Activated naive CD4-positive, alpha-beta T cell treated with anti-CD3 and anti-CD28 coated beads, Interleukin-2, amount 10 ng/mL, durations not matched to agents 7 days and 5 days (primary cell): ENCODE data around the gene NAT16.
A peak's percentile ranks its signal among the peaks of the same experiment; 100 is the strongest.

ENCODE experiments used
- CTCF ChIA-PET: fragments of 350-600 bp; sonication (Branson Sonifier 250); formaldehyde crosslinking; loops from one replicate; lab custom pipeline; 2021; ENCODE audit warnings: antibody characterized with exemption; lab: Charles Lee
- DNase-seq: peaks from one replicate; pipeline ENCODE4 v3.0.0-alpha.2; 2020
- H3K27ac Mint-ChIP-seq: one replicate; pipeline ENCODE4 v1.8.0; 2021; ENCODE audit warnings: mild to moderate bottlenecking, moderate library complexity, mixed read lengths
- H3K27me3 Mint-ChIP-seq: one replicate; pipeline ENCODE4 v1.8.0; 2021; ENCODE audit warnings: mild to moderate bottlenecking, mixed read lengths
- H3K36me3 Mint-ChIP-seq: one replicate; pipeline ENCODE4 v1.8.0; 2021; ENCODE audit warnings: mixed read lengths
- H3K4me1 Mint-ChIP-seq: one replicate; pipeline ENCODE4 v1.8.0; 2021; ENCODE audit warnings: mixed read lengths
- H3K4me3 Mint-ChIP-seq: one replicate; pipeline ENCODE4 v1.8.0; 2021; ENCODE audit warnings: mild to moderate bottlenecking, moderate library complexity, mixed read lengths
- H3K9me3 Mint-ChIP-seq: one replicate; pipeline ENCODE4 v1.8.0; 2021; ENCODE audit warnings: mixed read lengths

The NAT16 gene

GRCh38 chr7:101165075-101165957 is 14.8 kb downstream of the NAT16 start, which contains the start of gene VGF:
VGF (minus strand) TSS chr7:101165569; CDS start chr7:101164843, 726 bp downstream.
- peak; percentile 95 for DNase-seq
- peaks cover 51% of the 10 kb centered on the region for H3K4me1 Mint-ChIP-seq
- H3K27ac Mint-ChIP-seq = peak within 1 kb of the TSS; percentile 82
- H3K27me3 Mint-ChIP-seq = peaks cover 88% of the 10 kb centered on the region
- H3K36me3 Mint-ChIP-seq = peaks cover 5% of the 10 kb centered on the region
- peak within 1 kb of the TSS; percentile 63 for H3K4me3 Mint-ChIP-seq
- H3K9me3 Mint-ChIP-seq = no peaks in the 10 kb centered on the region
- CTCF ChIA-PET = interaction anchor here (1.0 to 1.6 kb wide), 2 partner anchors 21 to 23 kb away, joined by 4 to 6 read pairs; no protein-coding TSS in a partner anchor

- no peak overlapping the region for H3K27ac Mint-ChIP-seq
- CTCF ChIA-PET = interaction anchor here (1.6 kb wide), 1 partner anchor 22 kb away, joined by 6 read pairs; no protein-coding TSS in a partner anchor
- peaks cover 42% of the 10 kb centered on the region for H3K4me1 Mint-ChIP-seq
- H3K27me3 Mint-ChIP-seq = peaks cover 77% of the 10 kb centered on the region
- H3K36me3 Mint-ChIP-seq = peaks cover 6% of the 10 kb centered on the region
- no peak overlapping the region for H3K4me3 Mint-ChIP-seq
- H3K9me3 Mint-ChIP-seq = no peaks in the 10 kb centered on the region
- no peak for DNase-seq
These were observed 15.8 kb downstream of the NAT16 start for GRCh38 chr7:101164071-101164840.

GRCh38 chr7:101163279-101164070 is 16.6 kb downstream of the NAT16 start:
- DNase-seq = peak; percentile 66
- Mint-ChIP-seq H3K27ac (no peak overlapping the region), H3K36me3 (peaks cover 7% of the 10 kb centered on the region), H3K27me3 (peaks cover 70% of the 10 kb centered on the region), H3K4me1 (peaks cover 38% of the 10 kb centered on the region), H3K4me3 (peak overlapping the region; percentile 70), H3K9me3 (no peaks in the 10 kb centered on the region)
- CTCF ChIA-PET = interaction anchor here (1.2 to 2.9 kb wide), 2 partner anchors 10 to 19 kb away, joined by 3 to 12 read pairs; no protein-coding TSS in a partner anchor

- Mint-ChIP-seq H3K9me3 (no peaks in the 10 kb centered on the region), H3K27ac (no peak overlapping the region), H3K27me3 (peaks cover 62% of the 10 kb centered on the region), H3K4me1 (peaks cover 34% of the 10 kb centered on the region), H3K36me3 (peaks cover 12% of the 10 kb centered on the region), H3K4me3 (peak overlapping the region; percentile 60)
- peak; percentile 49 for DNase-seq
- CTCF ChIA-PET = interaction anchor here (1.2 to 2.9 kb wide), 3 partner anchors 8 to 19 kb away, joined by 3 to 12 read pairs (median 3); no protein-coding TSS in a partner anchor
These were observed 17.4 kb downstream of the NAT16 start for GRCh38 chr7:101162551-101163278.

GRCh38 chr7:101161692-101162471 is 18.2 kb downstream of the NAT16 start:
- Mint-ChIP-seq H3K4me1 (peaks cover 28% of the 10 kb centered on the region), H3K4me3 (peak overlapping the region; percentile 60), H3K27ac (no peak overlapping the region), H3K27me3 (peaks cover 54% of the 10 kb centered on the region), H3K9me3 (no peaks in the 10 kb centered on the region), H3K36me3 (peaks cover 14% of the 10 kb centered on the region)
- CTCF ChIA-PET = interaction anchor here (1.2 to 2.9 kb wide), 3 partner anchors 9 to 18 kb away, joined by 3 to 12 read pairs (median 3); no protein-coding TSS in a partner anchor
- DNase-seq = no peak

GRCh38 chr7:101160910-101161309 is 19.2 kb downstream of the NAT16 start:
- Mint-ChIP-seq H3K4me3 (no peak overlapping the region), H3K27me3 (peaks cover 44% of the 10 kb centered on the region), H3K36me3 (peaks cover 18% of the 10 kb centered on the region), H3K9me3 (no peaks in the 10 kb centered on the region), H3K4me1 (peaks cover 25% of the 10 kb centered on the region), H3K27ac (no peak overlapping the region)
- CTCF ChIA-PET = interaction anchor here (1.6 to 2.9 kb wide), 2 partner anchors 10 to 17 kb away, joined by 3 to 12 read pairs; no protein-coding TSS in a partner anchor
- DNase-seq = no peak

- CTCF ChIA-PET = interaction anchor here (0.7 kb wide), 1 partner anchor 16 kb away, joined by 3 read pairs; no protein-coding TSS in a partner anchor
- peaks cover 35% of the 10 kb centered on the region for H3K27me3 Mint-ChIP-seq
- no peak overlapping the region for H3K27ac Mint-ChIP-seq
- H3K9me3 Mint-ChIP-seq = no peaks in the 10 kb centered on the region
- DNase-seq = no peak
- no peak overlapping the region for H3K4me3 Mint-ChIP-seq
- H3K36me3 Mint-ChIP-seq = peaks cover 15% of the 10 kb centered on the region
- peaks cover 24% of the 10 kb centered on the region for H3K4me1 Mint-ChIP-seq
These were observed 20.1 kb downstream of the NAT16 start for GRCh38 chr7:101159696-101160674.

GRCh38 chr7:101156866-101157589 is 23.1 kb downstream of the NAT16 start:
- Mint-ChIP-seq H3K9me3 (no peaks in the 10 kb centered on the region), H3K4me1 (peaks cover 18% of the 10 kb centered on the region), H3K27me3 (peaks cover 27% of the 10 kb centered on the region), H3K27ac (no peak overlapping the region), H3K4me3 (no peak overlapping the region), H3K36me3 (peaks cover 15% of the 10 kb centered on the region)
- no peak for DNase-seq
- CTCF ChIA-PET = interaction anchor here (1.2 to 4.0 kb wide), 2 partner anchors 13 to 60 kb away, joined by 4 to 23 read pairs; no protein-coding TSS in a partner anchor

GRCh38 chr7:101156277-101156676 is 23.8 kb downstream of the NAT16 start:
- CTCF ChIA-PET = interaction anchor here (1.2 to 4.0 kb wide), 3 partner anchors 9 to 60 kb away, joined by 4 to 23 read pairs (median 5); no protein-coding TSS in a partner anchor
- Mint-ChIP-seq H3K27ac (no peak overlapping the region), H3K4me1 (peaks cover 18% of the 10 kb centered on the region), H3K27me3 (peaks cover 29% of the 10 kb centered on the region), H3K9me3 (no peaks in the 10 kb centered on the region), H3K4me3 (no peak overlapping the region), H3K36me3 (peaks cover 15% of the 10 kb centered on the region)
- no peak for DNase-seq

- H3K27ac Mint-ChIP-seq = no peak overlapping the region
- CTCF ChIA-PET = interaction anchor here (1.6 to 4.0 kb wide), 2 partner anchors 8 to 11 kb away, joined by 5 to 23 read pairs; no protein-coding TSS in a partner anchor
- no peaks in the 10 kb centered on the region for H3K9me3 Mint-ChIP-seq
- no peak for DNase-seq
- H3K27me3 Mint-ChIP-seq = peaks cover 33% of the 10 kb centered on the region
- H3K36me3 Mint-ChIP-seq = peaks cover 13% of the 10 kb centered on the region
- peaks cover 16% of the 10 kb centered on the region for H3K4me1 Mint-ChIP-seq
- peak overlapping the region; percentile 84 for H3K4me3 Mint-ChIP-seq
These were observed 24.8 kb downstream of the NAT16 start for GRCh38 chr7:101155303-101155702.
